GM19035 (cell line): ENCODE measurements around the gene ADAMTS19.

Source experiments
- ATAC-seq: cut with Tn5 transposase; IDR thresholded peaks from one replicate; pipeline ENCODE4 v1.9.1; 2021; ENCODE audit not compliant: unreplicated experiment

The ADAMTS19 gene

DNA sequence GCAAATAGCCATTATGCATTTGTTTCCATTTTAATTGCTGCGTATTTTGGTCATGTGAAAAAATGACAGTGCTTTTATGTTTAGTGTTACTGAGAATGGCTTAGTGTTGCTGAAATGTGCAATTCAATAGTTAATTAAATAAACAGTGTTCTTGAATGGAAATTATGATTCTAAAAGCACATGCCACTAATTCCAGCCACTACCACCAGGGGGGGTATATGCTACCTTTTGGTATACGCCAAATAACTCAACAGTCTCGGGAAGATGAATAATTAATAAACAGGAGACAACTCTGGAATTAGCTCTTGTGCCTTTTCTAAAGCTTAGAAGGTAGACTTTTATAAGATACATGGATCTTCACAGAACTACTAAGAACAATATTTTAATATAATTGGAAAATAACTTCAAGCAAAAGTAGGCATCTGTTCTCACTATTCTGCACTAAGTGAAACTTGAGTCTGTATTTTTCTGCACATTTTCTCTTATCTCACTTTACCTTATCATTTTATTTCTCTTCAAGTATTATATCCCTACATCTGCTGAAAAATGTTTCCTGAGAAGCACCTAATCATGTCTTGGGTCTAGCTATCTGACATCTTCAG, 204.3 kb downstream of the ADAMTS19 start:
- ATAC-seq, result peak; percentile 80

DNA sequence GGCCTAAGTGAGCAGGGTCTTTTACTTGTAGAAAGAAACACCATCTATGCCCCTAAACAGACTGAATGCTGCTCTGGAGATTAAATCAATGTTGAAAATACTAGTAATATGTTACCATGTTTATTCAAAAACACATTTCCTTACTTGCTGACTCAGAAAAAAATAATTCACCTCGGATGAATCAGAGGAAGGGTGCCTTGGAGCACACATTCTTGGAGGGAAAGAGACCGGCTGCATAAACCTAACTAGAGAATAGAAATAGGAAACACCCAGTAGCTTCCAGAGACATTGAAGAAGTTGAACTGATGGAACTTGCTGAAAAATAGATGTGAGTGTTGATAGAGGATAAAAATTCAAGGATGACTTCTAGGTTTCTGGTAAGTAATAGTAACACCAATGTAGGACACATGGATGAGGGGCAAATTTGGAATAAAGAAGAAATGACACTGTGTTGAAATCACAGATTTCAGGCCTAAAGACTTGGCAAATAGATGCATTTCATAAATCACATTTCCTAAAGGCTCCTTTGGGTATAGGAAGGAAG, 210.9 kb downstream of the ADAMTS19 start:
- no peak for ATAC-seq

GRCh38 chr5:129672006-129672405, 211.9 kb downstream of the ADAMTS19 start:
- ATAC-seq, result no peak

DNA sequence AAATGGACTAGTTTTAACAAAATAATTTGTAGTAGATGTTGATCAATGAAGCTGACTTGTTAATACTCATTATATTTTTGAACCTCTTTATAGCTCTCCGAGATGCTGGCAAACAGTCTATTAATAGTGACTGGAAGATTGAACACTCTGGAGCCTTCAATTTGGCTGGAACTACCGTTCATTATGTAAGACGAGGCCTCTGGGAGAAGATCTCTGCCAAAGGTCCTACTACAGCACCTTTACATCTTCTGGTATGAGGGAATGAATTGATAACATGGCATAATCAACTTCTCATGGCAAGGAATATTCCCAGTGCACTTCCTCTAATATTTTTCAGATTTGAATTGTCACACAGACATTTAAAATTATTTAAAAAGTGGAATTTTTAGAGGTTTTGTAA, 219.6 kb downstream of the ADAMTS19 start:
- ATAC-seq, result no peak

- ATAC-seq, result no peak
These were observed 227.8 kb downstream of the ADAMTS19 start for GRCh38 chr5:129687941-129688340.

GRCh38 chr5:129689045-129689444, 228.9 kb downstream of the ADAMTS19 start:
- no peak for ATAC-seq

GRCh38 chr5:129691220-129691619, 231.1 kb downstream of the ADAMTS19 start:
- no peak for ATAC-seq

DNA sequence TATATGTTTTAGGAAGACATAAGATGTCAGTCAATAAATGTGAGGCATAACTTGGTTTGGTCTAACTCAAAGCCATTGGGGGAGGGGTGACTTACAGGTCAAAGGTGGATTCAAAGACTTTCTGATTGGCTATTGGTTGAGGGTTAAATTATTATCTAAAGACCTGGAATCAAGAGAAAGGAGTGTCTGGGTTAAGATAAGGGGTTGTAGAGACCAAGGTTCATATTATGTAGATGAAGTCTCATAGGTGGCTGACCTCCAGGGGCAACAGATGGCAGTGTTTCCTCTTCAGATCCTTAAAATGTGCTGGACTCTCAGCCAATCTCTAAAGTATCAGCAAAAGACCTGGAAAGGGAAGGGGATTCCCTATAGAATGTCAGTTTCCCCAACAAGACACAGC, 236.5 kb downstream of the ADAMTS19 start:
- ATAC-seq, result no peak

GRCh38 chr5:129698661-129699060, 238.6 kb downstream of the ADAMTS19 start:
- ATAC-seq, result no peak

GRCh38 chr5:129716235-129716634, 256.1 kb downstream of the ADAMTS19 start:
- ATAC-seq, result no peak

DNA sequence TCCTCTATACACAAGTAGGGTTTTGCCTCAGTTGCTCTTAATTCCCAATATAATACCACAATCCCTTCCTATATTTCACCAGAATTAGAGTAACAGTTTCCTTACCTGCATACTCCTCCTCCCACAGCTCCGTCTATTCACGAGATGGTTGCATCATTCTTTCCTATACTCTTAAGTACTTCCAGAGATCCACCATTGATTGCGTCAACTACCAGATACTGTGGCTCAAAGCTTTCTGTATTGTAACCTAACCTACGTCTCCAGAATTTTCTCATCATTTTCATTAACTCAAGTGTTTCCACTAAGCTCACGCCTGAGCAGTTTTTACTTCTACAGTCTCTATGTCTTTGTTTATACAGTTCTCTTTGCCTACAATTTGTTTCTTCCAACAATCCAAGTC, 256.6 kb downstream of the ADAMTS19 start:
- no peak for ATAC-seq

GRCh38 chr5:129717751-129718310, 257.7 kb downstream of the ADAMTS19 start:
- no peak for ATAC-seq

- no peak for ATAC-seq
These were observed 258.5 kb downstream of the ADAMTS19 start for GRCh38 chr5:129718471-129719090.

DNA sequence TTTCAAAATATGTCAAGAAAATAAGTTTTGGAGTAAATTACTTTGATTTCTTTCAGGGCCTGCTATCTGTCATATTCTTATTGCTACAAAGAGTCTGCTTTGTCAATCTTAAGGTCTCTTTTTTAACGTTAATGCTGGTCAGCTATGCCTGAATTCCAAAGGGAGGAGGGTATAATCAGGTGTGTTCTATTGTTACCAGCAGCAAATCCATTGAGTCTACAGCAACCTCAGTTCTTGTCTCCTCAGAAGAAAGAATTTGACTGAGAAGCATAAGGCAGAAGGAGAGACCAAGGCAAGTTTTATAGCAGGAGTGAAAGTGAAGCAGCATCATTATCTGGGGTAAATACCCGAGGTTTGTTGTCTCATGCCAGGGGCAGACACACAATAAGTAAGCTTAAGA, 264.1 kb downstream of the ADAMTS19 start:
- no peak for ATAC-seq

DNA sequence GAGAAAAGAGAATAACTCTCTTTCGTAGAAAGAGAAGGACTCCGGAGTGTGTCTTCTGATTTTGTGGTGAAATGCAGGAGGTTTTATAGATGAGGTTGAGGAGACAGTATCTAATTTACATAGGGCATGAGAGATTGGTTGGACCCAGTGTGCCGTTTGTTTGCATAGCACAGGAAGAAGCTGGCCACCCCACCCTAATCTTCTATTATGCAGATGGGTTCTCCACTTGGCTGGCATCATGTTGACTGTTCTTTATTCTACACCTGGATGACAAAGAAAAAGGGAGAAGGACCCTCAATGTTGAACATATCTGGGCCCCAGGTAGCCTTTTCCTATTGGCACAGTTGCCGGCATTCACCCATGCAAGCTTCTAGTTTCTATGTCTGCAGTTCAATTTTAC, 264.5 kb downstream of the ADAMTS19 start:
- ATAC-seq, result no peak

GRCh38 chr5:129739773-129740172, 279.7 kb downstream of the ADAMTS19 start:
- no peak for ATAC-seq

DNA sequence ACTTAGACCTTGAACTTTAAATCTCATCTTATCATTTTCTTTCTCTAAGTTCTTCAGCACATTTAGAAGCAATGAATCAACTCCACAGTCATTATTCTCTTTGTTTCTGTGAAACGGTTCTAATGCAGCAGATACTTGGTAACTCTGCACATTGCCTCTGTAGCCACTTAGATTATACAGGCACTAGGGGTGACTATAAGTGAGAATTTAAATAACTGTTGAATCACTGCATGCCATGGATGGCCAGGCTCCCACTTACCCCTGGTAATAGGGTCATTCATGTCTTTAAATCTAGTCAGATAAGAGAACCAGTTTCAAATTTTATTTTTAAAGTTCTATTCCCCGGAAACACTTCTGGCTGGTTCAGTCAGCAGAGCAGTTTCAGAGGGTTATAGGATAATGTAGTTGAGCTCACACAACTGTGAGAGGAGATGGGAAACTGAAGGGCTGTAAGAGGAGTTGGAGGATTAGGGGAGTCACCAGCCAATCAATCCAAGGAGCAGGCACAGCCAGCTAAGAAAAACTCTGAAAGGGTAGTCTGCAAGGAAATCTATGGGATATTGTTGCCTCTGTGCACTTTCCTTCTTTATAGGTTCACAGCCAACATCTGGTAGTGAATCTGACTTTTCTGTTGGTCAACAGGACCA, 283.6 kb downstream of the ADAMTS19 start:
- no peak for ATAC-seq

- ATAC-seq, result no peak
These were observed 285.9 kb downstream of the ADAMTS19 start for GRCh38 chr5:129745997-129746396.

- ATAC-seq, result no peak
These were observed 286.8 kb downstream of the ADAMTS19 start for GRCh38 chr5:129746876-129747275.

- peak; percentile 57 for ATAC-seq
These were observed 287.7 kb downstream of the ADAMTS19 start, which contains the start of gene MINAR2 for GRCh38 chr5:129747572-129748407. TSS of gene MINAR2 (plus strand) at chr5:129748094. CDS start at chr5:129748191, 97 bp downstream.
